ENCODE data around the gene NTRK3.

DNA sequence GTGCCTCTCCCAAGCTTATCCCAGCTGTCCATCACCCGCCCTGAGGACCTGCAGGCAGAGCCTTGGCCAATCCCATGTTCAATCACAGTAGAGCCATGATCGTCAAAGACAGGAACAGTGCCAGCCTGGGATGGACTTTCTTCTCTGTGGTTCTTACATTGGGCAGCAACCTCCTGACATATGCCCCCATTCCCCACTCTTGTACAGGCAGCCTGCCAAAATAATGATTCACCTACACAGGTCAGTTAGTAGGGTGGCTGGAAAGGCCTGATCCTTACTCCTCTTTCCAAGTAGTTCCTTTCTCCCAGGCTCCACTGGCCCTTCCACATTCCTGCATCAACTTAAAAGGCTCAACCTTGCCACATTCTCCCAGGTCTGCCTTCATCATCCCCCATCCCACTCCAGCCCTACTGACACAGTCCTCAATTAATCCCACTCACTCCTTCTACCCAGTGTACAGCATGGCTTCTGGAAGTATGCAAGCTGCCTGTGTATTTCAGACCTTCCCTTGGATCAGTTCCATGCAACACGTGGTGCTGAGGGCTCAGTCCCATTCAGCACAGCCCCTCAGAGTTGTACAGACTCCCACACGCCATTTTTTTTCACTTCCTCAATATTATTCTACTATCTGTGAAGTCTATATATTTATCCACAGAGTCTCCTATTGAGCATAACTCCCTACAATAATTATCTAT lies 189.8 kb downstream of the NTRK3 start:
- TF ChIP-seq CTCF (IDR thresholded peaks at IDR 0.05; ENCODE audit: low read depth, low read length, missing input control) (no peak), GABPA (IDR thresholded peaks at IDR 0.05 in 1 of 2, conservative IDR thresholded peaks at IDR 0.05 in 1 of 2) (no peak), JUND (IDR thresholded peaks at IDR 0.05) (no peak), RXRA (IDR thresholded peaks at IDR 0.05) (no peak), HNF4A (conservative IDR thresholded peaks at IDR 0.05) (no peak), RAD21 (IDR thresholded peaks at IDR 0.05) (no peak), FOXA1 (IDR thresholded peaks at IDR 0.05) (no peak), TAF1 (conservative IDR thresholded peaks at IDR 0.05) (no peak), SP1 (IDR thresholded peaks at IDR 0.05) (no peak)
- TF ChIP-seq, protein P1, sequence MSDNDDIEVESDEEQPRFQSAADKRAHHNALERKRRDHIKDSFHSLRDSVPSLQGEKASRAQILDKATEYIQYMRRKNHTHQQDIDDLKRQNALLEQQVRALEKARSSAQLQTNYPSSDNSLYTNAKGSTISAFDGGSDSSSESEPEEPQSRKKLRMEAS (IDR thresholded peaks at IDR 0.05) = no peak
- TF ChIP-seq, protein P2, sequence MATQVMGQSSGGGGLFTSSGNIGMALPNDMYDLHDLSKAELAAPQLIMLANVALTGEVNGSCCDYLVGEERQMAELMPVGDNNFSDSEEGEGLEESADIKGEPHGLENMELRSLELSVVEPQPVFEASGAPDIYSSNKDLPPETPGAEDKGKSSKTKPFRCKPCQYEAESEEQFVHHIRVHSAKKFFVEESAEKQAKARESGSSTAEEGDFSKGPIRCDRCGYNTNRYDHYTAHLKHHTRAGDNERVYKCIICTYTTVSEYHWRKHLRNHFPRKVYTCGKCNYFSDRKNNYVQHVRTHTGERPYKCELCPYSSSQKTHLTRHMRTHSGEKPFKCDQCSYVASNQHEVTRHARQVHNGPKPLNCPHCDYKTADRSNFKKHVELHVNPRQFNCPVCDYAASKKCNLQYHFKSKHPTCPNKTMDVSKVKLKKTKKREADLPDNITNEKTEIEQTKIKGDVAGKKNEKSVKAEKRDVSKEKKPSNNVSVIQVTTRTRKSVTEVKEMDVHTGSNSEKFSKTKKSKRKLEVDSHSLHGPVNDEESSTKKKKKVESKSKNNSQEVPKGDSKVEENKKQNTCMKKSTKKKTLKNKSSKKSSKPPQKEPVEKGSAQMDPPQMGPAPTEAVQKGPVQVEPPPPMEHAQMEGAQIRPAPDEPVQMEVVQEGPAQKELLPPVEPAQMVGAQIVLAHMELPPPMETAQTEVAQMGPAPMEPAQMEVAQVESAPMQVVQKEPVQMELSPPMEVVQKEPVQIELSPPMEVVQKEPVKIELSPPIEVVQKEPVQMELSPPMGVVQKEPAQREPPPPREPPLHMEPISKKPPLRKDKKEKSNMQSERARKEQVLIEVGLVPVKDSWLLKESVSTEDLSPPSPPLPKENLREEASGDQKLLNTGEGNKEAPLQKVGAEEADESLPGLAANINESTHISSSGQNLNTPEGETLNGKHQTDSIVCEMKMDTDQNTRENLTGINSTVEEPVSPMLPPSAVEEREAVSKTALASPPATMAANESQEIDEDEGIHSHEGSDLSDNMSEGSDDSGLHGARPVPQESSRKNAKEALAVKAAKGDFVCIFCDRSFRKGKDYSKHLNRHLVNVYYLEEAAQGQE (IDR thresholded peaks at IDR 0.05) = no peak
